Mucosa of stomach (tissue), 1 donor: ENCODE results near the gene KAZN.

Experiments
- H3K27me3 ChIP-seq: one replicate; pipeline ENCODE4 v1.7.0; 2013; ENCODE audit warnings: mild to moderate bottlenecking, low read length; ENCODE audit not compliant: control insufficient read depth, insufficient read depth
- H3K36me3 ChIP-seq: one replicate; pipeline ENCODE4 v1.7.0; 2013; ENCODE audit warnings: low read length; ENCODE audit not compliant: control insufficient read depth, insufficient read depth
- H3K4me1 ChIP-seq: one replicate; pipeline ENCODE4 v1.7.0; 2013; ENCODE audit warnings: mild to moderate bottlenecking, low read length; ENCODE audit not compliant: control insufficient read depth, insufficient read depth
- H3K4me3 ChIP-seq: one replicate; pipeline ENCODE4 v1.7.0; 2013; ENCODE audit warnings: low read length
- H3K9ac ChIP-seq: one replicate; pipeline ENCODE4 v1.7.0; 2013; ENCODE audit warnings: mild to moderate bottlenecking, low read length, moderate library complexity
- H3K9me3 ChIP-seq: one replicate; pipeline ENCODE4 v1.7.0; 2013; ENCODE audit warnings: mild to moderate bottlenecking, low read length, moderate library complexity; ENCODE audit not compliant: control insufficient read depth
- donor health status: Pancreatic carcinoma.

The KAZN gene

GRCh38 chr1:14810595-14811361 is 212.3 kb downstream of the KAZN start:
- Histone ChIP-seq H3K4me3 (no peak overlapping the region), H3K4me1 (peaks cover 8% of the 10 kb centered on the region), H3K36me3 (no peaks in the 10 kb centered on the region), H3K9me3 (peaks cover 15% of the 10 kb centered on the region), H3K27me3 (no peaks in the 10 kb centered on the region), H3K9ac (no peak overlapping the region)

DNA sequence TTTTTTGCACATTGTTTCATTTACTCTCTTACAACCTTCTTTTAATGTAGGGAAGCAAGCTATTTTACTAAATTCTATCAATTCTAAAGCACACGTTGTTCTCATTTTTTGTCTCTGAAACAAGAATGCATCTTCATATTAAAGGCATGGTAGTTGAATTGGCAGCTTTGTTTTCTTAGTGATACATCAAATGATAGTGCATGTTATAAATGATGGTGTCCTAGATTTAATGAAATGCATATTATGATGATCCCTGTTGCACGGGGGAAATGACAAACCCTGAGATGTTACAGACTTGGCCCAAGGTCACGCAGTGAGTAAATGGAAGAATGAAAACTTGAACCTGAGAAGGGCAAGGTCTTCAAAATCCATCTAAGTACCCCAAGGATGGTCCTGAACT is 213.1 kb downstream of the KAZN start:
- peaks cover 8% of the 10 kb centered on the region for H3K4me1 ChIP-seq
- no peak overlapping the region for H3K9ac ChIP-seq
- H3K4me3 ChIP-seq = no peak overlapping the region
- no peaks in the 10 kb centered on the region for H3K36me3 ChIP-seq
- no peaks in the 10 kb centered on the region for H3K27me3 ChIP-seq
- peaks cover 10% of the 10 kb centered on the region for H3K9me3 ChIP-seq

DNA sequence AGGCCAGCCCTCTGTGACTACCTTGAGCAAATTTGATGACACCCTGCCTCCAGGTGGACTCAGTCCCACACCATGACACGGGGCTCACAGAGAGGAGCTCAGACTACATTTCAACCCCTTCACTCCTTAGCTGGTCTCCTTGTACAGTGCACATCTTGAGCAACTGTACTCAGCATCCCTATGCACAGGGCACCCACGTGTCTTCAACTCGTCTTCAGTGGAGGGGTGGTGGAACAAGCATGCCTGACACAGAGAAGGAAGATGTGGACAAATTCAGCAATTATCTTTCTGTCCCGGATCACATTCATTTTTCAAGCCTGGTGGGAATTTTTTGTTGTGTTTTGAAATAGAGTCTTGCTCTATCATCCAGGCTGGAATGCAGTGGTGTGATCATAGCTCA is 213.7 kb downstream of the KAZN start:
- no peak overlapping the region for H3K4me3 ChIP-seq
- H3K4me1 ChIP-seq = peaks cover 8% of the 10 kb centered on the region
- no peaks in the 10 kb centered on the region for H3K27me3 ChIP-seq
- no peaks in the 10 kb centered on the region for H3K36me3 ChIP-seq
- H3K9me3 ChIP-seq = peaks cover 4% of the 10 kb centered on the region
- H3K9ac ChIP-seq = no peak overlapping the region

GRCh38 chr1:14815175-14815877 is 216.8 kb downstream of the KAZN start:
- no peak overlapping the region for H3K4me3 ChIP-seq
- no peaks in the 10 kb centered on the region for H3K36me3 ChIP-seq
- no peaks in the 10 kb centered on the region for H3K9me3 ChIP-seq
- no peaks in the 10 kb centered on the region for H3K27me3 ChIP-seq
- no peak overlapping the region for H3K9ac ChIP-seq
- H3K4me1 ChIP-seq = peaks cover 8% of the 10 kb centered on the region

DNA sequence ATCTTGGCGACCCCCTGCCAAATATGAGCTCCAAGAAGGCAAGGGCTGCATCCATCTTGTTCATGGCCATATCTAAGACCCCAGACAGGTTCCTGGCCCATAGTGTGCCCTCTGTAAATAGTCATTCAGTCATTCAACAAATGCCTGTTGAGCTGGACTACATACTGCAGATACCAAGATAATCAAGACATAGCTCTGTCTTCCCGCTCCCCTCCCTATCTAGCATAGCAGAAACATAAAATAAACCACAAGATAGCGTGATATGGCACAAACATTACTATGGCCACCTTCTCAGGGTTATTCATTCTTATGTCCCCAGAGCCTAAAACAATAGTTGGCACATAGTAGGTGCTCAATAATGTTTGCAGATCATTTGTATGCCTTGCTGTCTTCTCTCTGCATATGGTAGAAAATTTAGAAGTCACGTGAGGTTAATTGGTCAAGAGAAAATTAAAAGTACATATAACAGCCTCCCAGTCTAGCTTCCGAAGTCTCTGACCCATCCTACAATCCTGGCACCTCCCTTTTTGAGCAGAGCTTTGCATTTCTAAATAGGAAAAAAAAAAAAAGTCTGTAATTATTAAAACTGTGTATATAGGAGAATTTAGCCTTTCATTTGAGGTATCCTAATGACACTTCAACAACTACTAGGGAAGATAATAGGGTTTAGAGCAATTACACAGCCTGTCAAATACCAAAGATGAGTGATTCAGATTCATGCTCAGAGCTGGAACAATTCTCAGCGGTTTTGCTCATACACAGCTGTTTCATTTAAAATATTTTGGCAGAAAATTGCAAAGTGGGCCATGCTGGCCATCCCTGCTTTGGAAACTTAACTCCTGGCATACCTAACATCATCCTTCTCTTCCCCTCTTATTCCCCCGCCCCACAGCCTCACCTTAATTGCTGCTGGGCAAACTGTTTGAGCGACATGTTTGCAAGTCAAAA is 219.0 kb downstream of the KAZN start:
- H3K9me3 ChIP-seq = no peaks in the 10 kb centered on the region

DNA sequence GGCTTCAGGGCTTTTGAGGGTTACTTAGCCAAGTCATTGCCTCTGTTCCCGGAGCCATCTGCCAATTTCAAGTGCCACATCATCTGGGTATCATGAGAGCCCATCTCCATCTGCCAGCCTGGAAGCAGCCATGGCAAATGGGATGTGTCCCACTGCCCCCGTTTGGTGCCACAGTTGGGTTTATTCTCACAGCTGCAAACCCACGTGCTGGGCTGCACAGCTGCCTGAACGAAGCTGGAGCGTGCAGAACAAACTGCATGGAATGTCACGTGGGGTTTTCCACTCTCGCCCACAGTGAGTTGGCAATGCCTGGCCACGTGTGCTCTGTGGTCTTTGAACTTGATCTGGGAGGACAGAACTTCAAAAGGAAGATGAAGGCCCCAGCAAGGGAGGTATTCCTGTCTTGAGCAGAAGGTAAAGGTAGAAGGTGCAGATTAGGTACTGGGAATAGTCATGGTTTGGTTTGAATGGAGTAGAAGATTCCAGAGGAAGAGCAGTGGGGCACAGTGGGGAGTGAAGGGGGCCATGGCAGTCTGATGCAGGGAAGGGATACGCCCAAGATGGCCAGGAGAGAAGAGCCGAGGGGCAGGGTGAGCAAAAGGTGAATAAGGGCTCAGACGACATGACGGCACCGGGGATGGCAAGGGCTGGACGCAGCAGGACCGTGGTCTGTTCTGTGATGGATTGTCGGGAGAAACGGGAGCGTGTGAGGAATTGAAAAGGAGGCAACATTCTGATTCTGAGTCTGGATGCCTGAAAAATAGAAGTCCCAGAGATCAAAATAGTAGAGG is 222.0 kb downstream of the KAZN start:
- H3K9me3 ChIP-seq = no peaks in the 10 kb centered on the region
- no peaks in the 10 kb centered on the region for H3K4me1 ChIP-seq
- H3K27me3 ChIP-seq = no peaks in the 10 kb centered on the region
- H3K9ac ChIP-seq = no peak overlapping the region
- no peak overlapping the region for H3K4me3 ChIP-seq
- H3K36me3 ChIP-seq = no peaks in the 10 kb centered on the region

More for the DNA sequence above, 219.0 kb downstream of the KAZN start:
- Histone ChIP-seq H3K9ac (no peak overlapping the region), H3K36me3 (no peaks in the 10 kb centered on the region), H3K4me3 (no peak overlapping the region), H3K27me3 (no peaks in the 10 kb centered on the region), H3K4me1 (peaks cover 8% of the 10 kb centered on the region)

- no peak overlapping the region for H3K4me3 ChIP-seq
- no peaks in the 10 kb centered on the region for H3K27me3 ChIP-seq
- no peak overlapping the region for H3K9ac ChIP-seq
- no peaks in the 10 kb centered on the region for H3K36me3 ChIP-seq
- H3K9me3 ChIP-seq = no peaks in the 10 kb centered on the region
- H3K4me1 ChIP-seq = peaks cover 5% of the 10 kb centered on the region
Measured at GRCh38 chr1:14822493-14822892, 224.0 kb downstream of the KAZN start.

- Histone ChIP-seq H3K4me1 (peaks cover 5% of the 10 kb centered on the region), H3K9me3 (no peaks in the 10 kb centered on the region), H3K4me3 (no peak overlapping the region), H3K27me3 (no peaks in the 10 kb centered on the region), H3K9ac (no peak overlapping the region), H3K36me3 (no peaks in the 10 kb centered on the region)
Measured at GRCh38 chr1:14822996-14823395, 224.5 kb downstream of the KAZN start.

GRCh38 chr1:14824314-14824915 is 225.9 kb downstream of the KAZN start:
- H3K9me3 ChIP-seq = no peaks in the 10 kb centered on the region
- no peaks in the 10 kb centered on the region for H3K27me3 ChIP-seq
- peaks cover 5% of the 10 kb centered on the region for H3K4me1 ChIP-seq
- no peak overlapping the region for H3K4me3 ChIP-seq
- H3K9ac ChIP-seq = no peak overlapping the region
- no peaks in the 10 kb centered on the region for H3K36me3 ChIP-seq

DNA sequence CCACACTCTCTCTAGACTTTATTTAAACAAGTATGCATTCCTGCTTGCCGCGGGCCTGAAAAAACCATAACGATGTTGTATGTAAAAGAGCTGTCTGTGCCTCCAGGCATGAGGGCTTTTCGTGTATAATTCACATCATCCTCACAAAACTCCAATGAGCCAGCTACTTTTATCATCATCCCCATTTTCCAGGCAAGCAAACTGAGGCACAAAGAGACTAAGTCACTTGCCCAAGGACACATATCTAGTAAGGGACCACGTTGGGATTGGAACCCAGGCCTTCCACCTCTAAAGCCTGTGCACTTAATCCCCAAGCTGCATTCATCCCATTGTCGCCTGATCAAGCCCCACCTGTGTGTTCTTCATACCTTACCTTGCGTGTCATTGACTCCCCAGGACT is 226.9 kb downstream of the KAZN start:
- Histone ChIP-seq H3K4me3 (no peak overlapping the region), H3K9ac (no peak overlapping the region), H3K36me3 (no peaks in the 10 kb centered on the region), H3K4me1 (peaks cover 5% of the 10 kb centered on the region), H3K27me3 (no peaks in the 10 kb centered on the region), H3K9me3 (no peaks in the 10 kb centered on the region)

DNA sequence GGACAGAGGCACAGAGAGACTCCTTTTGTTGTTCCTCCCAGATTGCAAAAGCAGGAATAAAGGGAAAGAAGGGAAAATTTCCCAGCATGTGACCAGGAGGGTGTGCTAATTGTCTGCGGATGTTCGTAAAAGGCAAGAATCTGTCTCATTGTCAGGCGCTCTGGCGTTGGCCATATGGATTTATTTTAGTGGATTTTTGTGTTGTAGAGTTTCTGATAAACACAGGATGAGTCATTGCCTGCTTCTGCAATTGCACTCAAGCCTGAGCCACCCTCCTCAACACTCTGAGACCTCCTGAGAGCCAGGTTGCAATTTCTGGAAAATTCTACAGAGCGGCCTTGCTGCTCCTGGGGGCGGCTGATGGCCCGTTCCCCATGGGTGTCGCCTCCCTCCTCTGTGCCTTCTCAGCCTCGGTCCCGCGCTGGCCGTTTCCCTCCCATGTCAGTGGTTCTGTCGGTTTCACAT is 227.7 kb downstream of the KAZN start:
- Histone ChIP-seq H3K27me3 (no peaks in the 10 kb centered on the region), H3K9me3 (no peaks in the 10 kb centered on the region), H3K36me3 (no peaks in the 10 kb centered on the region), H3K4me3 (no peak overlapping the region), H3K4me1 (peaks cover 5% of the 10 kb centered on the region), H3K9ac (no peak overlapping the region)
